Endometrial microvascular endothelial cells (primary cell): Measurements from ENCODE around the gene TIMM10. TPM values are rescaled to one million over a fixed set of nuclear protein-coding genes. Genes with fewer than 3 reads are reported as not detected.

Experiments
- total RNA-seq: library from RNA; depleted of rRNA; stranded (reverse); fragments of >200 nt; gene quantifications from one replicate; pipeline ENCODE4 v1.2.3, GENCODE V29; 2015; ENCODE audit errors: inconsistent ontology term

Gene TIMM10
- total RNA-seq, 1 donor from 2014 or later: 75.8 TPM

Other genes with a start within 250 kb of the TIMM10 start
- 57.4 TPM for gene TNKS1BP1, start 205.8 kb downstream of the TIMM10 start, total RNA-seq
- 124 TPM for gene SSRP1, start 194.9 kb downstream of the TIMM10 start, total RNA-seq
- gene P2RX3, start 192.4 kb downstream of the TIMM10 start, total RNA-seq: not detected
- not detected for gene PRG3, start 149.6 kb downstream of the TIMM10 start, total RNA-seq
- not detected for gene PRG2, start 140.1 kb downstream of the TIMM10 start, total RNA-seq
- 122 TPM for gene SLC43A3, start 103.6 kb downstream of the TIMM10 start, total RNA-seq
- gene RTN4RL2, start 70.2 kb downstream of the TIMM10 start, total RNA-seq: not detected
- gene SLC43A1, start 15.1 kb downstream of the TIMM10 start, total RNA-seq: 5.5 TPM
- not detected for gene SMTNL1, start 6.8 kb upstream of the TIMM10 start, total RNA-seq
- gene UBE2L6, start 36.9 kb upstream of the TIMM10 start, total RNA-seq: 58.0 TPM
- gene SERPING1, start 66.9 kb upstream of the TIMM10 start, total RNA-seq: 14.9 TPM
- gene YPEL4, start 119.2 kb upstream of the TIMM10 start, total RNA-seq: not detected
- gene CLP1, start 127.0 kb upstream of the TIMM10 start, total RNA-seq: 20.6 TPM
- 60.3 TPM for gene ZDHHC5, start 137.4 kb upstream of the TIMM10 start, total RNA-seq
- gene MED19, start 181.5 kb upstream of the TIMM10 start, total RNA-seq: 17.7 TPM
- gene TMX2, start 181.8 kb upstream of the TIMM10 start, total RNA-seq: 89.9 TPM
- gene SELENOH, start 210.7 kb upstream of the TIMM10 start, total RNA-seq: 129 TPM
- not detected for gene BTBD18, start 221.1 kb upstream of the TIMM10 start, total RNA-seq
- 158 TPM for gene CTNND1, start 231.0 kb upstream of the TIMM10 start, total RNA-seq